Measurements from ENCODE around the gene IL6R. TPM values are rescaled to one million over a fixed set of nuclear protein-coding genes. Genes with fewer than 3 reads are reported as not detected.
"Not testable (repeated sequence)": the region's sequence is repeated elsewhere in the genome, so short reads cannot be mapped to it uniquely, and the experiment has no call there.

IL6R gene
- polyA plus RNA-seq, 1 donor: 6.4 TPM

- DNase-seq: no peak
Measured at GRCh38 chr1:154406572-154406879, 1.4 kb downstream of the IL6R start.

- DNase-seq: no peak
Measured at GRCh38 chr1:154406886-154407197, 1.7 kb downstream of the IL6R start.

- no peak for DNase-seq
Measured at GRCh38 chr1:154407198-154408091, 2.3 kb downstream of the IL6R start.

GRCh38 chr1:154408174-154408777, 3.1 kb downstream of the IL6R start:
- DNase-seq: no peak

GRCh38 chr1:154410185-154410827, 5.2 kb downstream of the IL6R start:
- no peak for DNase-seq

- no peak for DNase-seq
Measured at GRCh38 chr1:154411525-154411924, 6.4 kb downstream of the IL6R start.

GRCh38 chr1:154413177-154413783, 8.1 kb downstream of the IL6R start:
- no peak for DNase-seq

- no peak for DNase-seq
Measured at GRCh38 chr1:154414606-154415005, 9.5 kb downstream of the IL6R start.

- DNase-seq: no peak
Measured at GRCh38 chr1:154416471-154417337, 11.6 kb downstream of the IL6R start.

- DNase-seq: no peak
Measured at GRCh38 chr1:154417338-154417608, 12.1 kb downstream of the IL6R start.

- no peak for DNase-seq
Measured at GRCh38 chr1:154418062-154418921, 13.1 kb downstream of the IL6R start.

GRCh38 chr1:154418923-154419619, 13.9 kb downstream of the IL6R start:
- DNase-seq: no peak

- no peak for DNase-seq
Measured at GRCh38 chr1:154419620-154420571, 14.8 kb downstream of the IL6R start.

GRCh38 chr1:154420961-154421924, 16.1 kb downstream of the IL6R start:
- DNase-seq: no peak

- DNase-seq: not testable (repeated sequence)
Measured at GRCh38 chr1:154422049-154422448, 16.9 kb downstream of the IL6R start.

GRCh38 chr1:154422521-154422920, 17.4 kb downstream of the IL6R start:
- no peak for DNase-seq

- no peak for DNase-seq
Measured at GRCh38 chr1:154423304-154423987, 18.3 kb downstream of the IL6R start.

- no peak for DNase-seq
Measured at GRCh38 chr1:154423988-154424326, 18.8 kb downstream of the IL6R start.
